PC-3 (cell line): Measurements from ENCODE around the gene GPC5. TPM values are rescaled to one million over a fixed set of nuclear protein-coding genes. Genes with fewer than 3 reads are reported as not detected.

Source experiments
- ATAC-seq: fragments of 200-7000 bp; cut with Tn5 transposase; 2 replicates; pipeline ENCODE4 v1.9.1; 2020; ENCODE audit warnings: mild to moderate bottlenecking, moderate library complexity
- BruUV-seq: library from RNA; stranded (reverse); fragments of 400-500 nt; replicated peaks from 2 replicates; lab custom pipeline; 2021; lab: Mats Ljungman, UMichigan
- CTCF ChIA-PET: fragments of 300-600 bp; sonication (Branson Sonifier 250); formaldehyde crosslinking; loops from one replicate; lab custom pipeline; 2022; ENCODE audit warnings: antibody characterized with exemption; lab: Charles Lee
- POLR2A ChIA-PET: fragments of 300-600 bp; sonication (Branson Sonifier 250); formaldehyde crosslinking; loops from one replicate; lab custom pipeline; 2022; ENCODE audit warnings: antibody characterized with exemption; ENCODE audit not compliant: unreplicated experiment; lab: Charles Lee
- DNase-seq: peaks from one replicate; pipeline ENCODE4 v3.0.0-alpha.2; 2015
- H2AFZ ChIP-seq: fragments of 300-600 bp; sonication (generic); 2 replicates; pipeline ENCODE4 v1.6.0; 2016; ENCODE audit warnings: antibody characterized with exemption, low read length
- H3F3A ChIP-seq: fragments of 300-600 bp; sonication (generic); one replicate; pipeline ENCODE4 v1.6.0; 2017; ENCODE audit warnings: antibody characterized with exemption, low read length, control low read depth, mild to moderate bottlenecking; ENCODE audit not compliant: unreplicated experiment
- H3K27ac ChIP-seq: fragments of 300-600 bp; sonication (generic); 2 replicates; pipeline ENCODE4 v1.5.1; 2016; ENCODE audit warnings: mild to moderate bottlenecking, low read length
- H3K27me3 ChIP-seq: fragments of 300-600 bp; sonication (generic); 2 replicates; pipeline ENCODE4 v1.6.1; 2016; ENCODE audit warnings: low read length, mixed read lengths
- H3K36me3 ChIP-seq: fragments of 300-600 bp; sonication (generic); 2 replicates; pipeline ENCODE4 v1.6.1; 2016; ENCODE audit warnings: low read depth, mixed run types, low read length, mixed read lengths
- H3K4me1 ChIP-seq: fragments of 300-600 bp; sonication (generic); 2 replicates; pipeline ENCODE4 v1.5.1; 2016; ENCODE audit warnings: low read length; ENCODE audit not compliant: insufficient read depth
- H3K4me2 ChIP-seq: fragments of 300-600 bp; sonication (generic); 2 replicates; pipeline ENCODE4 v1.6.0; 2016; ENCODE audit warnings: low read length
- H3K4me3 ChIP-seq: fragments of 300-600 bp; sonication (generic); 2 replicates; pipeline ENCODE4 v1.5.1; 2016; ENCODE audit warnings: mild to moderate bottlenecking, low read length, mixed read lengths
- H3K79me2 ChIP-seq: fragments of 300-600 bp; sonication (generic); 2 replicates; pipeline ENCODE4 v1.6.1; 2017; ENCODE audit warnings: low read length, mixed read lengths
- H3K9ac ChIP-seq: fragments of 300-600 bp; sonication (generic); 2 replicates; pipeline ENCODE4 v1.6.0; 2016; ENCODE audit warnings: mild to moderate bottlenecking, low read length
- H3K9me2 ChIP-seq: fragments of 300-600 bp; sonication (generic); replicated peaks from 2 replicates; pipeline ENCODE4 v1.6.1; 2016; ENCODE audit warnings: mixed run types, low read length, mixed read lengths
- H3K9me3 ChIP-seq: fragments of 300-600 bp; sonication (generic); 2 replicates; pipeline ENCODE4 v1.6.1; 2016; ENCODE audit warnings: low read length, mixed read lengths
- H4K20me1 ChIP-seq: fragments of 300-600 bp; sonication (generic); 2 replicates; pipeline ENCODE4 v1.6.1; 2016; ENCODE audit warnings: low read length, mixed read lengths
- EZH2 ChIP-seq: fragments of 300-600 bp; sonication (generic); IDR thresholded peaks from one replicate; pipeline ENCODE4 v1.6.1; 2017; ENCODE audit warnings: antibody characterized with exemption, mild to moderate bottlenecking, low read length; ENCODE audit not compliant: unreplicated experiment
- EZH2phosphoT487 ChIP-seq: fragments of 300-600 bp; sonication (generic); IDR thresholded peaks from 2 replicates; pipeline ENCODE4 v1.6.1; 2018; ENCODE audit warnings: mild to moderate bottlenecking, antibody characterized with exemption, low read length, borderline replicate concordance
- intact Hi-C: fragments of 100-400 bp; cut with micrococcal nuclease; formaldehyde crosslinking; loops from 2 replicates; pipeline ENCODE4 v1.9.0; 2023
- total RNA-seq: library from RNA; depleted of rRNA; stranded (reverse); fragments of >200 nt; gene quantifications from 2 replicates; pipeline ENCODE4 v1.2.3, GENCODE V29; 2014
- TF ChIP-seq, protein P1 (sequence below): fragments of 300-600 bp; sonication (generic); conservative IDR thresholded peaks from 2 replicates; pipeline ENCODE4 v1.5.1; 2017; ENCODE audit warnings: antibody characterized with exemption, low read depth, mild to moderate bottlenecking, low read length

GPC5 gene
- total RNA-seq, 1 experiment from 2014 or later = not detected

DNA sequence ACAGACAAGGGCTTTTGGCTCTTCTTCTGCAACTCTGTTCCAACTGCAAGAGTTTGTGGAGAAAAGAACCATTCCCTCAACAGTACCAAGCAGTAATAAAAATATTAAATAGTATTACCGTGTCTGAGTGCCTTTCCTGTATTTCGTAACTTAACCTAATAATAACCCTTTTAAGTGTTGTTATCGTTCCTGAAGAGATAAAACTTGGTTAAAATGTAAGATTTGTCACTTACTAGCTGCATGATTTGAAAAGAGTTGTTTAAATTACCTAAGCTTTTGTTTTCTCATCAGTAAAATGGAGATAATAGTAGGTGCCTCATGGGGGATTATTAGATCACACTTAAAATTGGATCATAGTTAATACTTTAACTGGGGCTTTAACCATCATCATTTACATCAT, 447.2 kb downstream of the GPC5 start:
- H3K9ac ChIP-seq = no peak overlapping the region
- H3K27me3 ChIP-seq = no peaks in the 10 kb centered on the region
- H3K79me2 ChIP-seq = no peaks in the 10 kb centered on the region
- BruUV-seq = no TSS peak
- no peak overlapping the region for H3K4me3 ChIP-seq
- H3K9me2 ChIP-seq = no peaks in the 10 kb centered on the region
- no peaks in the 10 kb centered on the region for H3K36me3 ChIP-seq
- DNase-seq = no peak
- no peak overlapping the region for H3K4me2 ChIP-seq
- no peak overlapping the region for H2AFZ ChIP-seq
- ChIA-PET POLR2A (no interaction called here), CTCF (no interaction called here)
- H3K27ac ChIP-seq = no peak overlapping the region
- no peak for ATAC-seq
- H4K20me1 ChIP-seq = no peaks in the 10 kb centered on the region
- no peaks in the 10 kb centered on the region for H3K4me1 ChIP-seq
- intact Hi-C loops = no loop called here
- no peaks in the 10 kb centered on the region for H3K9me3 ChIP-seq
- TF ChIP-seq, protein P1, sequence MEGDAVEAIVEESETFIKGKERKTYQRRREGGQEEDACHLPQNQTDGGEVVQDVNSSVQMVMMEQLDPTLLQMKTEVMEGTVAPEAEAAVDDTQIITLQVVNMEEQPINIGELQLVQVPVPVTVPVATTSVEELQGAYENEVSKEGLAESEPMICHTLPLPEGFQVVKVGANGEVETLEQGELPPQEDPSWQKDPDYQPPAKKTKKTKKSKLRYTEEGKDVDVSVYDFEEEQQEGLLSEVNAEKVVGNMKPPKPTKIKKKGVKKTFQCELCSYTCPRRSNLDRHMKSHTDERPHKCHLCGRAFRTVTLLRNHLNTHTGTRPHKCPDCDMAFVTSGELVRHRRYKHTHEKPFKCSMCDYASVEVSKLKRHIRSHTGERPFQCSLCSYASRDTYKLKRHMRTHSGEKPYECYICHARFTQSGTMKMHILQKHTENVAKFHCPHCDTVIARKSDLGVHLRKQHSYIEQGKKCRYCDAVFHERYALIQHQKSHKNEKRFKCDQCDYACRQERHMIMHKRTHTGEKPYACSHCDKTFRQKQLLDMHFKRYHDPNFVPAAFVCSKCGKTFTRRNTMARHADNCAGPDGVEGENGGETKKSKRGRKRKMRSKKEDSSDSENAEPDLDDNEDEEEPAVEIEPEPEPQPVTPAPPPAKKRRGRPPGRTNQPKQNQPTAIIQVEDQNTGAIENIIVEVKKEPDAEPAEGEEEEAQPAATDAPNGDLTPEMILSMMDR = no peak
- no peak for TF ChIP-seq EZH2
- no peak for TF ChIP-seq EZH2phosphoT487
- no peaks in the 10 kb centered on the region for H3F3A ChIP-seq

DNA sequence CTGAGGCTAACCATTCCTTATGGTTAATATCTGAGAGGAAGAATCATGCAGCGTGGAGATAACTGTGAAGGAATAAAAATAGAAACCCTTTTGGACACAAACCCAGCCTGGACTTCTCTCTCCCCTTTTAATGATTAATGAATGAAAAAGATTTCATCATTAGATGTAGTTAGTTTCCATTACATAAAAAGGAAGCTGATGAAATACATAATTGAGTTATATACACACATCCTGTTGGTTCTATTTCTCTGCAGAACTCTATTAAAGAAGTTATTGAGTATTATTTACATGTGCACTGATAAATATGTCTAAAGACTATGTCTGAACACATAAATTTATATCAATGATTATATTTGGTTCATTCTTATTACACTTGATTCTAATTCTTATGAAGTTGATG, 465.3 kb downstream of the GPC5 start:
- no peak overlapping the region for H3K4me3 ChIP-seq
- ATAC-seq = no peak
- no peaks in the 10 kb centered on the region for H3K9me2 ChIP-seq
- DNase-seq = no peak
- intact Hi-C loops = no loop called here
- ChIA-PET CTCF (no interaction called here), POLR2A (no interaction called here)
- H3K4me1 ChIP-seq = no peaks in the 10 kb centered on the region
- no peak for TF ChIP-seq EZH2
- TF ChIP-seq EZH2phosphoT487 = no peak
- TF ChIP-seq, protein P1 = no peak
- no TSS peak for BruUV-seq
- no peaks in the 10 kb centered on the region for H3K36me3 ChIP-seq
- no peak overlapping the region for H2AFZ ChIP-seq
- no peaks in the 10 kb centered on the region for H3F3A ChIP-seq
- no peaks in the 10 kb centered on the region for H3K79me2 ChIP-seq
- H3K9me3 ChIP-seq = no peaks in the 10 kb centered on the region
- H3K27ac ChIP-seq = no peak overlapping the region
- no peak overlapping the region for H3K9ac ChIP-seq
- H3K4me2 ChIP-seq = no peak overlapping the region
- H4K20me1 ChIP-seq = no peaks in the 10 kb centered on the region
- H3K27me3 ChIP-seq = no peaks in the 10 kb centered on the region

DNA sequence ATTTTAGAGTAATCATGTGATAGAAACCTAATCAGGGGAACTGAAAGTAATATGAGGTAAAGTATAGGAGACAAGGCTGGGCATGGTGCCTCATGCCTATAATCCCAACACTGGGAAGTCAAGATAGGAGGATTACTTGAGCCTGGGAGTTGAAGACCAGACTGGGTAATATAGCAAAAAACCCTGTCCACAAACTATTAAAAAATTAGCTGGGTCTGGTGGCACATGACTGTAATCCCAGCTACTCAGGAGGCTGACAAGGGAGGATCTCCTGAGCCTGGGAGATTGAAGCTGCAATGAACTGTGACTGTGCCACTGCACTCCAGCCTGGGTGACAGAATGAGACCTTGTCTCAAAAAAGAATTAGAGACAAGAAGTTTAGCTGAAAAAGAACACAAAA, 469.9 kb downstream of the GPC5 start:
- no peak overlapping the region for H3K4me3 ChIP-seq
- H3K4me2 ChIP-seq = no peak overlapping the region
- no peak for TF ChIP-seq EZH2
- TF ChIP-seq EZH2phosphoT487 = no peak
- TF ChIP-seq, protein P1 = no peak
- no peaks in the 10 kb centered on the region for H3K9me3 ChIP-seq
- H3K9me2 ChIP-seq = no peaks in the 10 kb centered on the region
- H3K4me1 ChIP-seq = no peaks in the 10 kb centered on the region
- H3K79me2 ChIP-seq = no peaks in the 10 kb centered on the region
- CTCF ChIA-PET = interaction anchor here (0.6 kb wide), 1 partner anchor 758 kb away, joined by 3 read pairs; no protein-coding TSS in a partner anchor
- no peaks in the 10 kb centered on the region for H4K20me1 ChIP-seq
- H3K27ac ChIP-seq = no peak overlapping the region
- no peak for ATAC-seq
- no peaks in the 10 kb centered on the region for H3K27me3 ChIP-seq
- no peaks in the 10 kb centered on the region for H3F3A ChIP-seq
- no peak overlapping the region for H3K9ac ChIP-seq
- DNase-seq = no peak
- BruUV-seq = no TSS peak
- POLR2A ChIA-PET = no interaction called here
- H2AFZ ChIP-seq = no peak overlapping the region
- no peaks in the 10 kb centered on the region for H3K36me3 ChIP-seq
- intact Hi-C loops = no loop called here
